ENCODE data around the gene CMAS. TPM values are rescaled to one million over a fixed set of nuclear protein-coding genes. Genes with fewer than 3 reads are reported as not detected.
"Not testable (repeated sequence)": the region's sequence is repeated elsewhere in the genome, so short reads cannot be mapped to it uniquely, and the experiment has no call there.

CMAS gene
- total RNA-seq, 1 donor from 2014 or later: 26.1 TPM

DNA sequence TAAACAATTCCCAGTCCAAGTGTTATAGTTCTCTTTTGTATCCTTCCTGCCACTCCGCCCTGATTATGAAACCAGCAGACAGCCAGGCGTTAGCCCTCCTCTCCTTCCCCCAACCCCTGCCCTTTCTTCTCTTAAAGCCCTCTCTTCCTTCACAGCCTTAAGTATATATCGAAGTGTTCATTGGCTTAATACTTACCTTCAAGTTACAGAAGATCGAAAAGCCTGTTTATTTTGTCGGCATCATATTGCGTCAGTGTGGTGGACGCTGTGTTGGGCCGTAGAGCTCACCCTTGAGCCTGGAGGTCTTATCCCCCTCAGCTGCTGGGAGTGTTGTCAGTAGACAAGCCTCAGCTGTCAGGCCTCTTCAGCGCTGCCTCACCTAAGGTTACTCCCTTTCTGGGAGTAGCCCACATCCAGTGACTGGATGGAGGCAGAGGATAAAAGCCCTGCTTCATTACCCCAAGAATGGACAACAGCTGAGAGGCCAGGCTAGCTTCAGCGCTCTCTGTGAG lies 36.2 kb downstream of the CMAS start:
- intact Hi-C loops (cut with DNase I): loop anchor here (10.0 kb wide), 1 partner anchor 363 kb away; no protein-coding TSS in a partner anchor
- no peak for ATAC-seq

DNA sequence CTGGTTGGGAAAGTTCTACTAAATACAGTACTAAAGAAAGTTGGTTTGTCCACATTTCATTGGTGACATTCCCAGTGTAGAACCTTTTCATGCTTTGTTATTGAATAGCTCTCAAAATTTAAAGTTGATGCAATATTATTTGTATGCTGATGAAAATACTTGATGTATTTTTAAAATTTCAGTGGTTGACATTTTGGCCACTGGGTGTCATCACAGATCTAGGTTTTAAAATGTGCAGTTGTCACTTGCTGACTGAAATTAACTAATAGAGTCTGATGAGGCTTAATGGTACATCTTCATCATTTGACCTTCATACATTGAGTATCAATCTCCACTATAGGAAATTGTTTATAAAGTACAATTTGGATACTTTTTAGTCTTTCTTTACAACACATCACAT lies 37.1 kb downstream of the CMAS start:
- Histone ChIP-seq H3K27ac (no peak overlapping the region), H3K27me3 (ENCODE audit: low read depth) (no peaks in the 10 kb centered on the region), H3K4me3 (no peak overlapping the region), H3K36me3 (no peaks in the 10 kb centered on the region), H3K9me3 (no peaks in the 10 kb centered on the region), H3K4me1 (no peaks in the 10 kb centered on the region)
- DNase-seq (no peak), ATAC-seq (no peak)
- intact Hi-C loops (cut with DNase I): loop anchor here (10.0 kb wide), 1 partner anchor 362 kb away; no protein-coding TSS in a partner anchor
- TF ChIP-seq, protein P1, sequence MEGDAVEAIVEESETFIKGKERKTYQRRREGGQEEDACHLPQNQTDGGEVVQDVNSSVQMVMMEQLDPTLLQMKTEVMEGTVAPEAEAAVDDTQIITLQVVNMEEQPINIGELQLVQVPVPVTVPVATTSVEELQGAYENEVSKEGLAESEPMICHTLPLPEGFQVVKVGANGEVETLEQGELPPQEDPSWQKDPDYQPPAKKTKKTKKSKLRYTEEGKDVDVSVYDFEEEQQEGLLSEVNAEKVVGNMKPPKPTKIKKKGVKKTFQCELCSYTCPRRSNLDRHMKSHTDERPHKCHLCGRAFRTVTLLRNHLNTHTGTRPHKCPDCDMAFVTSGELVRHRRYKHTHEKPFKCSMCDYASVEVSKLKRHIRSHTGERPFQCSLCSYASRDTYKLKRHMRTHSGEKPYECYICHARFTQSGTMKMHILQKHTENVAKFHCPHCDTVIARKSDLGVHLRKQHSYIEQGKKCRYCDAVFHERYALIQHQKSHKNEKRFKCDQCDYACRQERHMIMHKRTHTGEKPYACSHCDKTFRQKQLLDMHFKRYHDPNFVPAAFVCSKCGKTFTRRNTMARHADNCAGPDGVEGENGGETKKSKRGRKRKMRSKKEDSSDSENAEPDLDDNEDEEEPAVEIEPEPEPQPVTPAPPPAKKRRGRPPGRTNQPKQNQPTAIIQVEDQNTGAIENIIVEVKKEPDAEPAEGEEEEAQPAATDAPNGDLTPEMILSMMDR (IDR thresholded peaks at IDR 0.05): peak; percentile 42

More for the DNA sequence above, 36.2 kb downstream of the CMAS start:
- Histone ChIP-seq H3K36me3 (no peaks in the 10 kb centered on the region), H3K27me3 (ENCODE audit: low read depth) (no peaks in the 10 kb centered on the region), H3K9me3 (no peaks in the 10 kb centered on the region), H3K27ac (no peak overlapping the region), H3K4me3 (no peak overlapping the region), H3K4me1 (no peaks in the 10 kb centered on the region)
- no peak for DNase-seq
- TF ChIP-seq, protein P1 (IDR thresholded peaks at IDR 0.05): no peak

DNA sequence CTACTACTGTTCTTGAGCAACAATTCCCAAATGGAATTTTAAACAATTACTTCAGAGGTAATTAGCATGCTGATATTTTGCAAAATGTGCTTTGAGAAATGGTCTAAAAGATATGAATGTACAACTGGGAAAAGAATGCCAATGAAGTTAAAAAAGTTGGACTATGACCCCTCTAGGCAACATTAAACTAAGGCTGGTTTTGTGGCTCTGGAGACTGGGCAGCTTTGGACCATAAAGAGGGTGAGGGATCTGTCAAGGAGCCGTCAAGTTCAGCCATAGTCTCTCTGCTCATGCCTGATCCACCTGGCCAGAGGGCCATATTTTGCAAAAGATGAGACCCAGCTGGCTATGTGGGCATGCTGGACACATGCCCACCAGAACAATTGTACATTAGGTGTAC lies 38.8 kb downstream of the CMAS start:
- H3K4me1 ChIP-seq: no peaks in the 10 kb centered on the region
- intact Hi-C loops (cut with DNase I): loop anchor here (10.0 kb wide), 1 partner anchor 360 kb away; no protein-coding TSS in a partner anchor
- no peaks in the 10 kb centered on the region for H3K27me3 ChIP-seq (ENCODE audit: low read depth)
- no peak overlapping the region for H3K27ac ChIP-seq
- DNase-seq: no peak
- H3K36me3 ChIP-seq: no peaks in the 10 kb centered on the region
- TF ChIP-seq, protein P1 (IDR thresholded peaks at IDR 0.05): no peak
- ATAC-seq: no peak
- no peak overlapping the region for H3K4me3 ChIP-seq
- H3K9me3 ChIP-seq: no peaks in the 10 kb centered on the region

DNA sequence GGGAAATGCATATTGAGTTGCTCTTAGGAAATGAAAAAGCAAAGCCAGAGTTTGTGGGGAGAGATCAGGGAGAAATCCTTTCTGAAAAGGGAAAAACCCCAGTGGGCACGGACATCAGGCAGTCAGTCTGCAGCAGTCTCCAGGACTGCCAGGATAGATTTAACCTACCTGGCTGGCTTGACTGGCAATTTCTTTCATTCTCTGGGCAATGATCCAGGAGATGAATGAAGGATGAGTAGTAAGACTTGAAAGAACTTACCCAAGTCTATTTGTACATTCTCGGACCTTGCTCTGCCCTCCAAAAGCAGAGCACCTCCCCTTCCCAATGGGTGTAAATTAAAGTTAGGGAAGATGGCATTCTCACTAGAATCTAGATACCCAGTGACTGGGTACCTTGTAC lies 42.9 kb downstream of the CMAS start:
- no peaks in the 10 kb centered on the region for H3K9me3 ChIP-seq
- DNase-seq (no peak), ATAC-seq (no peak)
- no peaks in the 10 kb centered on the region for H3K27me3 ChIP-seq (ENCODE audit: low read depth)
- intact Hi-C loops (cut with DNase I): loop anchor here (10.0 kb wide), 1 partner anchor 356 kb away; no protein-coding TSS in a partner anchor
- H3K4me3 ChIP-seq: no peak overlapping the region
- H3K36me3 ChIP-seq: no peaks in the 10 kb centered on the region
- no peaks in the 10 kb centered on the region for H3K4me1 ChIP-seq
- TF ChIP-seq, protein P1 (IDR thresholded peaks at IDR 0.05): no peak
- no peak overlapping the region for H3K27ac ChIP-seq

DNA sequence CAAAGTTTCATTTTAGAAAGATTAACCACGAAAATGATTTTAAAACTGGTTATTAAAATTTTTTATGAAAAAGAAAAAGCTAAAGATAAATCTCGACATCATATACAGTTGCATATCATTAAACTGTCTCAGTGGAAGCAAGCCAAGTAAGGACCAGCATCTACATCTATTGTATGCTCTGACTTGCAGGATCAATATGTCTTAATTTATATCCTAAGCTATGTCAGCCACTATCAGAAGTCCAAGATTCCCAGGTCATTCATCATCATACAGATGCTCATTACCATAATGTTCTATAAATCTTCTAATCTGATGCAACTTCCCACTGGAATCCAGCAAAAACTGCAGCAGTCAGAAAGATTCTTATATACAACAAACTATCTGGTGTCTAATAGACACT lies 43.5 kb downstream of the CMAS start:
- DNase-seq (no peak), ATAC-seq (no peak)
- Histone ChIP-seq H3K4me1 (no peaks in the 10 kb centered on the region), H3K27me3 (ENCODE audit: low read depth) (no peaks in the 10 kb centered on the region), H3K4me3 (no peak overlapping the region), H3K36me3 (no peaks in the 10 kb centered on the region), H3K27ac (no peak overlapping the region), H3K9me3 (no peaks in the 10 kb centered on the region)
- intact Hi-C loops (cut with DNase I): loop anchor here (10.0 kb wide), 1 partner anchor 355 kb away; no protein-coding TSS in a partner anchor
- TF ChIP-seq, protein P1 (IDR thresholded peaks at IDR 0.05): no peak

DNA sequence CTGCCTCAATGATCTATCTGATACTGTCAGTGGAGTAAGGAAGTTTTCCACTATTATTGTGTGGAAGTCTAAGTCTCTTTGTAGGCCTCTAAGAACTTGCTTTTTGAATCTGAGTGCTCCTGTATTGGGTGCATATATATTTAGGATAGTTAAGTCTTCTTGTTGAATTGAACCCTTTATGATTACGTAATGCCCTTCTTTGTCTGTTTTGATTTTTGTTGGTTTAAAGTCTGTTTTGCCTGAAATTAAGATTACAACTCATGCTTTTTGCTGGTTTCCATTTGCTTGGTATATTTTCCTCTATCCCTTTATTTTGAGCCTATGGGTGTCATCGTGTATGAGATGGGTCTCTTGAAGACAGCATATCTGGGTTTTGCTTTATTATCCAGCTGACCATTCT lies 53.0 kb downstream of the CMAS start:
- H3K4me3 ChIP-seq; ATAC-seq; H3K27me3 ChIP-seq (ENCODE audit: low read depth); H3K4me1 ChIP-seq; DNase-seq; H3K9me3 ChIP-seq; H3K27ac ChIP-seq; H3K36me3 ChIP-seq; intact Hi-C loops (cut with DNase I): not testable (repeated sequence)

Measured in lower lobe of right lung (tissue), 2 donors.